ENCODE results near the gene L3MBTL4.
A peak's percentile ranks its signal among the peaks of the same experiment; 100 is the strongest.
"Not testable (repeated sequence)": the region's sequence is repeated elsewhere in the genome, so short reads cannot be mapped to it uniquely, and the experiment has no call there.

The L3MBTL4 gene

GRCh38 chr18:6414723-6415417 is at the start of gene L3MBTL4:
Gene L3MBTL4 (minus strand): TSS chr18:6414911. CDS start chr18:6311625, 103,286 bp downstream.
- peak; percentile 30 for DNase-seq (ENCODE audit: low spot score)

GRCh38 chr18:6452194-6452593 is 37.5 kb upstream of the L3MBTL4 start:
- no peak for DNase-seq (ENCODE audit: low spot score)

- DNase-seq (ENCODE audit: low spot score): no peak
Observed at GRCh38 chr18:6449213-6449612, 34.5 kb upstream of the L3MBTL4 start.

GRCh38 chr18:6444466-6445228 is 29.9 kb upstream of the L3MBTL4 start:
- DNase-seq (ENCODE audit: low spot score): no peak

- DNase-seq (ENCODE audit: low spot score): no peak
Observed at GRCh38 chr18:6441200-6441599, 26.5 kb upstream of the L3MBTL4 start.

GRCh38 chr18:6437937-6438818 is 23.5 kb upstream of the L3MBTL4 start:
- DNase-seq (ENCODE audit: low spot score): no peak

GRCh38 chr18:6435731-6436130 is 21.0 kb upstream of the L3MBTL4 start:
- no peak for DNase-seq (ENCODE audit: low spot score)

GRCh38 chr18:6434987-6435709 is 20.4 kb upstream of the L3MBTL4 start:
- no peak for DNase-seq (ENCODE audit: low spot score)

GRCh38 chr18:6434481-6434880 is 19.8 kb upstream of the L3MBTL4 start:
- no peak for DNase-seq (ENCODE audit: low spot score)

- DNase-seq (ENCODE audit: low spot score): no peak
Observed at GRCh38 chr18:6431659-6432318, 17.1 kb upstream of the L3MBTL4 start.

GRCh38 chr18:6428851-6429395 is 14.2 kb upstream of the L3MBTL4 start:
- no peak for DNase-seq (ENCODE audit: low spot score)

GRCh38 chr18:6427286-6427685 is 12.6 kb upstream of the L3MBTL4 start:
- no peak for DNase-seq (ENCODE audit: low spot score)

GRCh38 chr18:6423289-6423688 is 8.6 kb upstream of the L3MBTL4 start:
- DNase-seq (ENCODE audit: low spot score): no peak

- DNase-seq (ENCODE audit: low spot score): peak; percentile 61
Observed at GRCh38 chr18:6414118-6414722, 491 bp downstream of the L3MBTL4 start.

GRCh38 chr18:6413579-6414117 is 1.1 kb downstream of the L3MBTL4 start:
- DNase-seq (ENCODE audit: low spot score): no peak

GRCh38 chr18:6412933-6413472 is 1.7 kb downstream of the L3MBTL4 start:
- no peak for DNase-seq (ENCODE audit: low spot score)

GRCh38 chr18:6411382-6411781 is 3.3 kb downstream of the L3MBTL4 start:
- no peak for DNase-seq (ENCODE audit: low spot score)

- DNase-seq (ENCODE audit: low spot score): no peak
Observed at GRCh38 chr18:6409933-6410332, 4.8 kb downstream of the L3MBTL4 start.

- DNase-seq (ENCODE audit: low spot score): not testable (repeated sequence)
Observed at GRCh38 chr18:6408543-6408942, 6.2 kb downstream of the L3MBTL4 start.

GRCh38 chr18:6406910-6407470 is 7.7 kb downstream of the L3MBTL4 start:
- DNase-seq (ENCODE audit: low spot score): no peak
